ENCODE results near the gene SPDYC.
"Not testable (repeated sequence)": the region's sequence is repeated elsewhere in the genome, so short reads cannot be mapped to it uniquely, and the experiment has no call there.

Gene SPDYC

GRCh38 chr11:65166893-65167292, 3.1 kb upstream of the SPDYC start:
- H3K4me3 ChIP-seq (ENCODE audit: low read depth in 1 of 2, low read length in 1 of 2), result no peak overlapping the region
- TF ChIP-seq CTCF (IDR thresholded peaks at IDR 0.05), result no peak
- H3K27ac ChIP-seq, result no peak overlapping the region
- peaks cover 5 to 7% of the 10 kb centered on the region in 2 experiments for H3K4me1 ChIP-seq (ENCODE audit: control insufficient read depth in 1 of 2, insufficient read depth in 1 of 2, low read depth in 1 of 2, low read length in 1 of 2)
- no peaks in the 10 kb centered on the region for H3K9me3 ChIP-seq
- no peaks in the 10 kb centered on the region for H3K27me3 ChIP-seq
- H3K36me3 ChIP-seq, result no peaks in the 10 kb centered on the region

GRCh38 chr11:65167656-65168055, 2.4 kb upstream of the SPDYC start:
- H3K4me1 ChIP-seq (ENCODE audit: control insufficient read depth in 1 of 2, insufficient read depth in 1 of 2, low read depth in 1 of 2, low read length in 1 of 2), result peaks cover 5 to 7% of the 10 kb centered on the region in 2 experiments
- no peaks in the 10 kb centered on the region for H3K36me3 ChIP-seq
- no peak for TF ChIP-seq CTCF (IDR thresholded peaks at IDR 0.05)
- H3K27me3 ChIP-seq, result no peaks in the 10 kb centered on the region
- H3K9me3 ChIP-seq, result no peaks in the 10 kb centered on the region
- no peak overlapping the region for H3K4me3 ChIP-seq (ENCODE audit: low read depth in 1 of 2, low read length in 1 of 2)
- H3K27ac ChIP-seq, result no peak overlapping the region

GRCh38 chr11:65169164-65169641, 830 bp upstream of the SPDYC start:
- peaks cover 5 to 7% of the 10 kb centered on the region in 2 experiments for H3K4me1 ChIP-seq (ENCODE audit: control insufficient read depth in 1 of 2, insufficient read depth in 1 of 2, low read depth in 1 of 2, low read length in 1 of 2)
- H3K36me3 ChIP-seq, result no peaks in the 10 kb centered on the region
- H3K9me3 ChIP-seq, result no peaks in the 10 kb centered on the region
- no peak overlapping the region for H3K27ac ChIP-seq
- H3K27me3 ChIP-seq, result no peaks in the 10 kb centered on the region
- TF ChIP-seq CTCF (IDR thresholded peaks at IDR 0.05), result no peak
- H3K4me3 ChIP-seq (ENCODE audit: low read depth in 1 of 2, low read length in 1 of 2), result no peak overlapping the region

GRCh38 chr11:65172600-65172999, 2.6 kb downstream of the SPDYC start:
- H3K27ac ChIP-seq, result no peak overlapping the region
- H3K9me3 ChIP-seq, result no peaks in the 10 kb centered on the region
- no peak overlapping the region for H3K4me3 ChIP-seq (ENCODE audit: low read depth in 1 of 2, low read length in 1 of 2)
- H3K4me1 ChIP-seq (ENCODE audit: control insufficient read depth in 1 of 2, insufficient read depth in 1 of 2, low read depth in 1 of 2, low read length in 1 of 2), result peaks cover 5 to 7% of the 10 kb centered on the region in 2 experiments
- no peak for TF ChIP-seq CTCF (IDR thresholded peaks at IDR 0.05)
- no peaks in the 10 kb centered on the region for H3K27me3 ChIP-seq
- no peaks in the 10 kb centered on the region for H3K36me3 ChIP-seq

GRCh38 chr11:65174571-65175010, 4.6 kb downstream of the SPDYC start:
- not testable (repeated sequence) for H3K4me3 ChIP-seq (ENCODE audit: low read depth in 1 of 2, low read length in 1 of 2); H3K27ac ChIP-seq; H3K27me3 ChIP-seq; H3K4me1 ChIP-seq (ENCODE audit: control insufficient read depth in 1 of 2, insufficient read depth in 1 of 2, low read depth in 1 of 2, low read length in 1 of 2); H3K9me3 ChIP-seq; H3K36me3 ChIP-seq

- Histone ChIP-seq H3K9me3 (no peaks in the 10 kb centered on the region), H3K27me3 (no peaks in the 10 kb centered on the region), H3K4me3 (ENCODE audit: low read depth in 1 of 2, low read length in 1 of 2) (peak overlapping the region; percentile 85), H3K4me1 (ENCODE audit: control insufficient read depth in 1 of 2, insufficient read depth in 1 of 2, low read depth in 1 of 2, low read length in 1 of 2) (peaks cover 22 to 26% of the 10 kb centered on the region in 2 experiments), H3K27ac (peak overlapping the region; percentile 88), H3K36me3 (peaks cover 29% of the 10 kb centered on the region)
- peak; percentile 74 for TF ChIP-seq CTCF (IDR thresholded peaks at IDR 0.05)
Measured at GRCh38 chr11:65180877-65181568, 11.0 kb downstream of the SPDYC start.

Data from neutrophil (primary cell).